Transverse colon (tissue), 4 donors: Measurements from ENCODE around the gene MTF1. TPM values are rescaled to one million over a fixed set of nuclear protein-coding genes. Genes with fewer than 3 reads are reported as not detected.
A peak's percentile ranks its signal among the peaks of the same experiment; 100 is the strongest.
"Not testable (repeated sequence)": the region's sequence is repeated elsewhere in the genome, so short reads cannot be mapped to it uniquely, and the experiment has no call there.

Experiments used
- DNase-seq: peaks from one replicate; pipeline ENCODE4 v3.0.0-alpha.2; 2019
- H3K27ac ChIP-seq, 4 donors: fragments of 200-600 bp; sonication (generic); 2 replicates each; pipeline ENCODE4 v1.5.1; 2016 to 2018; ENCODE audit warnings: inconsistent platforms in 4 of 4
- H3K27me3 ChIP-seq: fragments of 200-600 bp; sonication (generic); 2 replicates; pipeline ENCODE4 v1.5.1; 2017; ENCODE audit warnings: inconsistent platforms
- H3K36me3 ChIP-seq, 4 donors: fragments of 200-600 bp; sonication (generic); 2 replicates each; pipeline ENCODE4 v1.5.1; 2017 to 2019; ENCODE audit warnings: inconsistent platforms in 4 of 4
- H3K4me1 ChIP-seq, 4 donors: fragments of 200-600 bp; sonication (generic); 2 replicates each; pipeline ENCODE4 v1.5.1; 2017 to 2020; ENCODE audit warnings: inconsistent platforms in 4 of 4
- H3K4me3 ChIP-seq, 4 donors: fragments of 200-600 bp; sonication (generic); 1 replicate in 1 of 4; 2 replicates in 3 of 4; pipeline versions ENCODE4 v1.5.1 to v1.6.1; 2017 to 2019; ENCODE audit warnings: inconsistent platforms in 4 of 4
- H3K9me3 ChIP-seq, 2 donors: fragments of 200-600 bp; sonication (generic); 2 replicates each; pipeline ENCODE4 v1.5.1; 2017 to 2019; ENCODE audit warnings: inconsistent platforms in 2 of 2
- CTCF ChIP-seq, 5 experiments: fragments of 200-600 bp in 3 of 5; fragments of 450-650 bp in 2 of 5; sonication (generic) in 3 of 5; IDR thresholded peaks; 1 replicate in 2 of 5; 2 replicates in 3 of 5; pipeline ENCODE4 v1.5.1; 2016 to 2017; ENCODE audit warnings: antibody characterized with exemption in 5 of 5, inconsistent platforms in 3 of 5, mild to moderate bottlenecking in 2 of 5, moderate library complexity in 1 of 5
- EP300 ChIP-seq: sonication (generic); formaldehyde crosslinking; IDR thresholded peaks from one replicate; pipeline ENCODE4 v1.6.1; 2017; ENCODE audit warnings: antibody characterized with exemption, low read depth
- POLR2A ChIP-seq: fragments of 450-650 bp; IDR thresholded peaks from one replicate; pipeline ENCODE4 v1.6.1; 2016; ENCODE audit warnings: antibody characterized with exemption, mild to moderate bottlenecking, moderate library complexity
- POLR2AphosphoS5 ChIP-seq, 3 donors: sonication (generic); formaldehyde crosslinking; IDR thresholded peaks; one replicate each; pipeline ENCODE4 v1.6.1; 2016; ENCODE audit warnings: antibody characterized with exemption in 3 of 3
- whole genome bisulfite sequencing, 2 donors: methylation state at CpG; one replicate each; pipeline ENCODE4 v1.1.5; 2018; ENCODE audit warnings: low coverage in 1 of 2; 5-methylcytosine and 5-hydroxymethylcytosine counted together
- in situ Hi-C, 4 donors: fragments of 200-750 bp; cut with MboI; loops; one replicate each; pipeline versions ENCODE4 v1.15.0 to v1.15.1; 2017; ENCODE audit warnings: low sequenced_read_pairs in 3 of 4, low pct_ligation_motif_present in 1 of 4, low pct_unique_long_range_greater_than_20kb in 1 of 4
- intact Hi-C: fragments of 100-400 bp; cut with DNase I; formaldehyde crosslinking; loops from one replicate; pipeline ENCODE4 v1.15.1; 2023; ENCODE audit warnings: low total_unique reads
- total RNA-seq, 4 donors: library from RNA; depleted of rRNA; stranded (reverse); fragments of >200 nt; gene quantifications; one replicate each; pipeline ENCODE4 v1.1.0, GENCODE V29; 2016

Gene MTF1
- total RNA-seq, result 10 to 100 TPM in 2 of 4 donors, 1 to 10 TPM in 2; 2.2 to 20.2 (median 9.3) TPM

GRCh38 chr1:37859507-37860345 lies at the start of gene MTF1:
TSS of gene MTF1 (minus strand) at chr1:37859592. CDS start at chr1:37857658, 1,934 bp downstream.
- in situ Hi-C loops (loop anchor here in 1 of 4 donors (5.0 to 10.0 kb wide), 2 partner anchors 52 to 265 kb away; partner anchors contain the start of genes C1orf122, GNL2 and YRDC), intact Hi-C loops (no loop called here)
- 0 to 1% methylated on average over 15 to 60 of the region's 61 CpGs for WGBS, 2 donors
- TF ChIP-seq POLR2A (peak; percentile 81), CTCF (IDR thresholded peaks at IDR 0.05) (peak; percentile 92 to 96 (median 95)), EP300 (no peak), POLR2AphosphoS5 (IDR thresholded peaks at IDR 0.05) (peak; percentile 85 to 96 (median 92))
- Histone ChIP-seq H3K4me3 (peak within 1 kb of the TSS; percentile 75 to 99 (median 87)), H3K4me1 (peaks cover 11 to 46% (median 19%) of the 10 kb centered on the region in 4 donors), H3K36me3 (peaks cover 0 to 4% (median 2%) of the 10 kb centered on the region in 4 donors), H3K9me3 (no peaks in the 10 kb centered on the region), H3K27me3 (no peaks in the 10 kb centered on the region), H3K27ac (peak within 1 kb of the TSS; percentile 92 to 98 (median 96))
- peak; percentile 98 for DNase-seq

- in situ Hi-C loops, DNase-seq, H3K27ac ChIP-seq, H3K4me1 ChIP-seq, H3K4me3 ChIP-seq, H3K27me3 ChIP-seq, intact Hi-C loops, H3K36me3 ChIP-seq, H3K9me3 ChIP-seq: not testable (repeated sequence)
- 96 to 100% methylated on average over 5 to 10 of the region's 10 CpGs for WGBS, 2 donors
Observed at GRCh38 chr1:37908531-37908930, 49.1 kb upstream of the MTF1 start.

- H3K27ac ChIP-seq, in situ Hi-C loops, H3K36me3 ChIP-seq, DNase-seq, H3K27me3 ChIP-seq, intact Hi-C loops, H3K4me3 ChIP-seq, H3K4me1 ChIP-seq, H3K9me3 ChIP-seq: not testable (repeated sequence)
- 88 to 90% methylated on average over 2 to 6 of the region's 6 CpGs for WGBS, 2 donors
Observed at GRCh38 chr1:37907416-37908125, 48.2 kb upstream of the MTF1 start.

GRCh38 chr1:37906591-37906990 lies 47.2 kb upstream of the MTF1 start:
- in situ Hi-C loops, DNase-seq, H3K27ac ChIP-seq, H3K9me3 ChIP-seq, H3K4me1 ChIP-seq, H3K36me3 ChIP-seq, H3K27me3 ChIP-seq, H3K4me3 ChIP-seq, intact Hi-C loops: not testable (repeated sequence)
- WGBS, 2 donors, result 94 to 96% methylated on average over 3 of the region's 3 CpGs

GRCh38 chr1:37905727-37906126 lies 46.3 kb upstream of the MTF1 start:
- no peaks in the 10 kb centered on the region for H3K27me3 ChIP-seq
- H3K27ac ChIP-seq, result no peak overlapping the region
- intact Hi-C loops, result no loop called here
- H3K4me3 ChIP-seq, result no peak overlapping the region
- H3K9me3 ChIP-seq, result peaks cover 0 to 8% of the 10 kb centered on the region in 2 donors
- peaks cover 0 to 8% (median 0%) of the 10 kb centered on the region in 4 donors for H3K36me3 ChIP-seq
- H3K4me1 ChIP-seq, result no peaks in the 10 kb centered on the region
- DNase-seq, result no peak
- TF ChIP-seq POLR2AphosphoS5 (IDR thresholded peaks at IDR 0.05), result no peak
- TF ChIP-seq POLR2A, result no peak
- TF ChIP-seq EP300, result no peak
- no peak for TF ChIP-seq CTCF (IDR thresholded peaks at IDR 0.05)
- in situ Hi-C loops, result no loop called here
- 100% methylated on average over 1 of the region's 1 CpG for WGBS, 2 donors

GRCh38 chr1:37903921-37904320 lies 44.5 kb upstream of the MTF1 start:
- intact Hi-C loops, H3K9me3 ChIP-seq, H3K4me1 ChIP-seq, DNase-seq, in situ Hi-C loops, H3K27ac ChIP-seq, H3K4me3 ChIP-seq, H3K27me3 ChIP-seq, H3K36me3 ChIP-seq: not testable (repeated sequence)
- 96 to 100% methylated on average over 5 to 6 of the region's 6 CpGs for WGBS, 2 donors
